Gastrocnemius medialis (tissue), 4 donors: Measurements from ENCODE around the gene RXRA.

Experiments
- CTCF ChIP-seq, 5 experiments: fragments of 450-650 bp in 3 of 5; fragments of 200-600 bp in 2 of 5; sonication (generic) in 2 of 5; IDR thresholded peaks in 4 of 5; conservative IDR thresholded peaks in 1 of 5; 1 replicate in 4 of 5; 2 replicates in 1 of 5; pipeline ENCODE4 v1.5.1; 2016 to 2019; ENCODE audit warnings: antibody characterized with exemption in 5 of 5, mild to moderate bottlenecking in 3 of 5, moderate library complexity in 3 of 5
- POLR2A ChIP-seq, 2 donors: fragments of 450-650 bp; IDR thresholded peaks; one replicate each; pipeline ENCODE4 v1.6.1; 2017; ENCODE audit warnings: antibody characterized with exemption in 2 of 2, mild to moderate bottlenecking in 2 of 2, moderate library complexity in 2 of 2

DNA sequence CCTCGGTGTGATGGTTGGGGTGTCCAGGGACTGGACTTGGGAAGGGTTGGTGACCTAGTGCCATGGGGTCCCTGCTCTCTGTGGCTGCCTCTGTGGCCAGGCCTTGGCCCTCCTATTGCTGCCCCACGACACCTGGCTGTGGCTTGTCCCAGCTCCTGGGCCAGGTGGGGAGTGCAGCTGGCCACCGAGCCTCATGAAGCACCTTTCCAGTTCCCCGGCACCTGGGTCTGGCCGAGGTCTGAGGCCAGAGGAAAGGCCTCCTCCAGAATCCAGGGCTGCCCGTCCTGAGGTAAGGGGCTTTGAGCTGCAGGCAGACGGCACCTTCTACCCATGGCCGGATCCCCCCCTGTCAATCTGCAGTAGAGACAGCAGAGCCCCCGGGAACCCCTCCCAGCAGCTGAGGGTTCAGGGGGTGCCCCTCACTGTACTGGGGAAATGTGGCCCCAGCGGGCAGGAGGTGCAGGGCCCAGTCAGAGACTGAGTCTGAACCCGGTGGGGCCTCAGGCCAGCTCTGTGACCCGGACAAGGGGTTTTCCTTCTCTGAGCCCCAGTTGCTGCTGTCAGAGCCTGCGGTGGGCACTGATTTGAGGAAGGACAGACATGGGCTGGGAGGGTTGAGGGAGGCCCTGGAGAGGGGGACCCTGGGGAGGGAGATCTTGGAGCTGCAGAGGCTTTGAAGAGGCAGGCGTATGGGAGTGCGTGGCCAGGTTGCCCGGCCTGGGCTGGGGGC lies 54.5 kb downstream of the RXRA start:
- no peak for TF ChIP-seq CTCF (IDR thresholded peaks at IDR 0.05 in 4 of 5, conservative IDR thresholded peaks at IDR 0.05 in 1 of 5)
- TF ChIP-seq POLR2A (IDR thresholded peaks at IDR 0.05), result no peak
